ENCODE results near the gene TMEM238L.
"Not testable (repeated sequence)": the region's sequence is repeated elsewhere in the genome, so short reads cannot be mapped to it uniquely, and the experiment has no call there.

TMEM238L gene, protein sequence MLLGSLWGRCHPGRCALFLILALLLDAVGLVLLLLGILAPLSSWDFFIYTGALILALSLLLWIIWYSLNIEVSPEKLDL

DNA sequence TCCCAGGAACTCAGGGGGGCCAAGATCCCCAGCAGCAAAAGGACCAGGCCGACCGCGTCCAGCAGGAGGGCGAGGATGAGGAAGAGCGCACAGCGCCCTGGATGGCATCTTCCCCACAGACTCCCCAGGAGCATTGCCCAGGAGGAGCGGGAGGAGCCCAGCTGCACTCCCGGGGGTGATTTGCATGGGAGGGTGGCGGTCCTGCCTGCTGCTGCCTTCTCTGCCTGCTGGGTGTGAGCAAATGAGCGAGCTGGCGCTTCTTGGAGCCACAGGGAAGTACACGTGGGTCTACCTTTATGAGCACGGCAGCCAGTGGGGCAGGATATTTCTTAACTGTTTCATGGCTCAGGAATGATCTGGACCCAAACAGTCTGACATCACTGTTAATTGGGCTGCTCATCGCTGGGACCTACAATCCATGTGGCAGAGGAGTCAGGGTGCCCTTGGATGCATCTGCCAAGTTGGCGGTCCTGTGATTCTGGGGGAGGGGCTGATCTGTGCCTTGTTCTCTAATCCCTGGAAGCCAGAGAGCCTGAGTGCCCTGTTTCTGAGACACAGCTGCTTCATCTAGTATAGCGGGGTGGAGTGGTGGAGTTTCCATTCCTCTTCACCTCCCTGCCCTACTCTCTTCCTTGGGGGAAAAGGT is at the start of gene TMEM238L:
TSS of gene TMEM238L (minus strand) at position 270 of the 646 bp plus-strand sequence. CDS start at position 134, 136 bp downstream.
- FAIRE-seq = no peak

DNA sequence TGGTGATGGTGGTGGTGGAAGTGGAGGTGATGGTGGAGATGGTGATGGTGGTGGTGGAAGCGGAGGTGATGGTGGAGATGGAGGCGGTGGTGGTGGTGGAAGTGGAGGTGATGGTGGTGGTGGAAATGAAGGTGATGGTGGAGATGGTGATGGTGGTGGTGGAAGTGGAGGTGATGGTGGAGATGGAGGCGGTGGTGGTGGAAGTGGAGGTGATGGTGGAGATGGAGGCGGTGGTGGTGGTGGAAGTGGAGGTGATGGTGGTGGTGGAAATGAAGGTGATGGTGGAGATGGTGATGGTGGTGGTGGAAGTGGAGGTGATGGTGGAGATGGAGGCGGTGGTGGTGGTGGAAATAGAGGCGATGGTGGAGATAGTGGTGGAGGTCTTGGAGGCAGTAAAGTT is 42.7 kb upstream of the TMEM238L start:
- not testable (repeated sequence) for FAIRE-seq

DNA sequence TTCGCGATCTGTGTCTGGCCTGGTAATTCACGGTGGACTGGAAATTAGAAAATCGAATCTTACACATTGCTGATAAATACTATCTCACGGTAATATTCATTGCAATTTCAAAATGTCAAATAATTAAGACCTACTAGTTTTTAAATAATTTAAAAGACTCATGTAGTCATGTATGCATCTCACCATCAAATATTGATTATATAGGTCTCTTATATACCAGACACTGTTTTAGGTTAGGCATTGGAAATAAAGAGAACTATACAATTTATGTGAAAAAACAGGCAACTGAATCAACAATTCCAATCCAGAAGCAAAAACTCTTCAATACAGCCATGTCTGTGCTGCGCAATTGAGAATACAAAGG is 41.5 kb upstream of the TMEM238L start:
- no peak for FAIRE-seq

DNA sequence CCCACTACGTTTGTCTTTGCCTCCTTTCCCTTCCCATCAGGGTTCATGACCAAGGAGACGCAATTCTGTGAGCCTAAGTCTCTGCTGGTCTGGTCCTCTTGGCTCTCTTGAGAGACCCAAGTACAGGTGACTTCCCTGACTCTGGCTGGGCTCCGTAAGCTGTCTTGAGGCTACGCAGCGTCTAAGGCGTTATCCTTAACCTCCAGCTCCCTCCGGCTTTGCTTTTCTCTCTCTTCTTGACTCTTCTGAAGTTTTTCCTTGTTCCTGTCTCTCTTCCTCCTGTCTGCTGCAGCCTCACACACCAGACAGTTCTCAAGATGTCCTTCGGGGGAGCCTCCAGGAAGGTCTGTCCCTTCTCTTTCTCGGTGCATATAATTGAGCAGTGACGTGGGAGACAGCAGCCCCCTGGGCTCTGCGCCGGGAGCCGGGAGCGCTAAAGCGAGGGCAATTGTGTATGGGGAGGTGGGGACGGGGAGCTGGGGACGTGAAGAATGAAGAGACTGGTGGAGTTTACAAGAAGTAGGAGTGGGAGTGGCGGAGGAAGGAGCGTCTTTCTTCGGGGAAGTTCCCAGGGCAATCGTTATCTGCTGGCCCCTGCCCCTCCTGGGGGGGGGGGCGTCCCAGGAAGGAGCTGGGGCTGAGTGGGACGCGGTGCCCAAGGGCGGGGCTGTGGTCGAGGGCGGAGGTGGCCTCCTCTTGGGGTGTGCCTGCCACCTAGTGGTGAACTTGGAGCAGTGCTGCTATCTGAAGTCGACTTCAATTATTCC is 40.9 kb upstream of the TMEM238L start:
- FAIRE-seq = no peak

DNA sequence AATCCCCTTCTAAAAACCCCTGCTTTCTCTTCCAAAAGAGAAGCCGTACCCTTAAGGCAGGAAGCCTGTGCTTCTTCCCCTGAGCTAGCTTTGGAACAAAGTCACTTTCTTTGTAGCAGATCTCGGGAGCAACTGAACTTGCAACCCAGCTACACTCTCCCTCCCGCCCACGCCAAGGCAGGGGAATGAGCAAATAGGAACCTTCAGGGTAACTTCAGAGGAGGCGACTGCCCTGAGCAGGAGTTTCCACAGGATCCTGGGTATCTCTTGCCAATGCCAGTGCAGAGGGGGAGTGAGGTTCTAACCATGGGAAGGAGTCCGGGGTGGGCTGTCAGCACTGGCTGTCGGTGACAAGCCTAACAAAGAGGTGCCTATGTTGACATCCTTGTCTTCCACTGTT is 39.9 kb upstream of the TMEM238L start:
- no peak for FAIRE-seq

DNA sequence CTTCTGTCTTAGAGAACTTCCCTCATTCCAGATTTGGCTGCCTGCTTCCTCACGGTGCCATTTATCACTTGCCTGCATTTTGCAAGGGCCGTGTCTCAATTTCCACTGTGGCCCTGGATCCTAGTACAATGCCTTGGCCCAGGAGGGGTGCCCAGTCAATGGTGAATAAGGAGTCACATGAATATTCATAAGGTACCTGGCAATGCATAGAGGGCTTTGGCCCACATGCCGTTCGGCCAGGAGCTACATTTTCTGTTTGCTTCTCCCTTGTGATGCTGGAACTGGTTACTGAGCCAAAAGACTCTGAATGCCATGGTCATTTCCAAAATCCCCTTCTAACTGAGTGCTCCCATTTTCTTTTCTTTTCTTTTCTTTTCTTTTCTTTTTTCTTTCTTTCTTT is 38.8 kb upstream of the TMEM238L start:
- FAIRE-seq = no peak

DNA sequence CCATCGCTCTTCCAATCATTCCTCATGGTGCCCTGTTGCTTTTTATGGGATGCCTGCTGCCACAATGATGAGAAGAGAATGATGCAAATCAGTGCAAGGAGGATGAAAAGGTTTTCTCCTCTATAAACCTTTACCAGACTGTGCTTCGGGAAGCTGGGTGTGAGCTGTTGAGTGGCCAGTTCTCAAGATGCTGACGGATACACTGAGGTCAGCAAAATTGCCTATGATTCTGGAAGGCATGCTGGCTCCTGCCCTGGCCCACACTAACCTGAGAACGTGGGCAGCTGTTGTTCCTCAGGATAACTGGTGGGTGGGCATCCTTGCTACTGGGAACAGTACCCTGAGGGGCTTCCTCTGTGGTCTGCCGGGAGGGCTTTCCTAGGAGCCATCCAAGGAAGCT is 34.8 kb upstream of the TMEM238L start:
- no peak for FAIRE-seq

DNA sequence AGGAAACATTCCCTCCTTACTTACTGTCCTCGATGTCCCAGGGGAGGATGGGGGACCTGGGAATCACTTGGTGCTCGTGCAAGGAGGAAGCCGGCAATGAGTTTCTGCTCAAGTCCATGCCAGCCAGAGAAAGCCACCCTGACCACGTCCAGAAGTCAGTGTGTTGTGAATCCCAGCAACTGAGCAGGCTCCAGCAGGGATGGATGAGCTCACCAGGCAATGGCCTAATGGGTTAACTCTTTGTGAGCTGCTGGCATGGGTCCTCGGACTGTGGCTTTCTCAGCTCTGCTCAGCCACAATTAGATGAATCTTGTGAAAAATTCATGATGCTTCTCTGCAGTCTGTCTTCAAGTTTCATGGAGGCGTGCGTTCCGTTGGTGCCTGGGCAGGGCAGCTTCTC is 34.0 kb upstream of the TMEM238L start, which contains the start of gene PIRT:
TSS of gene PIRT (minus strand) at position 167 of the 400 bp plus-strand sequence. CDS start 12,442 bp downstream, outside the sequence.
- FAIRE-seq = no peak

DNA sequence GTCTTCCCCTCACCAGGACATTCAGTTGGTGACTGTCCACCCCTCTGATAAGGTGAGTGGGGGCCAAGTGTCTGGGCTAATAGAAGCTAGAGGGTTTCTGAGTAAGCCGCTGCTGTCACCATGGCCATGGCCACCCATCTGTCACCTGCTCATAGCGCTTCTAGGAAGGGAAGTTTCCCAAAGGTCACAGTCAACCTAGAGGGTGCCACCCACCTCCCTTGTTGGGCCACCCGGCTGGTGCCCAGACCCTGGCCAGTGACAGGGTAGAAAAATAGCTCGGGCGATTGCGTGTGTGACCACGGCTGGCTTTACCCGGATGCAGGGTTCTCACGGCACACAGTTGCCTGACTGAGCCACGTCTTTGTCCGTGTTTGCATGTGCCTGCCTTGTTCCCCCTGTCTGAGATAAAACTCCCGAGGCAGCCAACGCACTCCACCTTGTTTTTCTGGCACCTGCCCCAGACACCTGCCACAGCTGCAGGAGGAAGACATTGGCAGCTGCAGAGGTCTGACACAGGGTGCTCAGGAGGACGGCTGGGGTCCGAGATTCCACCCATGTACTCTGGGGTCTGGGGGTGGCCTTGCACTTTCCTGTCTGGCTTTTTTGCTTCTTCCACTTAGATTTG is 33.2 kb upstream of the TMEM238L start:
- FAIRE-seq = no peak

DNA sequence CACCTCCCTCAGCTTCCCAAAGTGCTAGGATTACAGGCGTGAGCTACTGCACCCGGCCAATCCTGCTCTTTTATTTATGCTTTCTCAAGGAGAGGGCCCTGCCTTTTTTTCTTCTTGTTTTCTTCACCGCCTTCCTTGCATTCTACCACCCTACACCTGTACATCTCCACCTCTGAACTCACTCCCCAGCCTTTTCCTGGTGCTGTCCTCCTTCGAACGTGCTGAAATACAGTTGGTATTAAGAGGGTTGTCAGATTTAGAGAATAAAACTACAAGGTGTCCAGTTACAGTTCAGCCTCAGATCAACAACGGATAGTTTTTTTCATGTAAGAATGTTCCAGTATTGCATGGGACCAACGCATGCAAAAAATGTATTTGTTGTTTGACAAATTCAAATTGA is 32.2 kb upstream of the TMEM238L start:
- FAIRE-seq = no peak

DNA sequence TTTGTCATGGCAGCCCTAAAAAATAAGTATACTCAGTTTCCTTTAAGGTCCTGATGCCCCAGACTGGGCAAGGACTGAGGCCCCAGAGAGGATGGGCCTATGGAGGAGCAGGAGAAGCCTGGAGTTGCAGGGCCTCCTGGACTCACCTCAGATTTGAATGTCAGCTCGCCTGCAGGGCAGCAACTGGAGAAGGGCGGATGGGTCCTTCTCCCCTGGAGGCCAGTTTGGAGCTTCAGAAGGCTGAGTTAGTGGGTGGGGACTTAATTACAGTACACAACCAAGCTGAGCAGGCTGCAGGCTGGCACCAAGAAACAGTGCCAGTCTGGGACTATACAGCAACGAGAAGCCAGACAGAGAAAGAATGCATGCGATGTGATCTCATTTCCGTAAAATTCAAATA is 27.8 kb upstream of the TMEM238L start:
- FAIRE-seq = no peak

DNA sequence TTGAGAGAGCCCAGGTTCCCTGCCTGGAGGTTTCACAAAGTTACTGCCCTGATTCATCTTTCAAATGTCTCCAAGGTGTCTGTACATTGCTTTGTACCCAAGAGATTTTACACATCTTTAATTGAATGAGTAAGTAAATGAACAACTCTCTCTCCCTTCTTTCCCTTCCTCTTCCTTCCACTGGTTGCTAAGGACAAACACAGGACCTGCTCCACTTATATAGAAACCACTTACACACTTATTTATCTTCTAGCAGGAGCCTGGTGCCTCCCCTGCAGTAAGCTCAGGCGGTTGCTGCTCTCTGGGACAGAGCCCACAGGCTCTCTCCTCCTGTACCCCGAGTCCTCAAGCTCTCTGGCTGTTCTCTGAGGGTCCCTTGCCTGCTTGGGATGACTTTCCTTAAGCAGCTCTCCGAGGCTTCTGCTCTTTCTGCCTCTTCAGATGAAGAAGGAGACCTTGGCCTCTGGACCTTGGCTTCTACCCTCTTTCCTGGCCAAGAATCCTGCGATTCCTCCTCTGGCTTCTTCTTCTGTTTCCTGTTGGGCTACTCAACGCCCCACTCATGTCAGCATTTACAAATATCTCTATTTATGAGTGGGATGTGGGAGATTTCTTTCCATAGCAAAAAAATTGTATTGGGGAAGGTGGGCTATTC is 24.1 kb upstream of the TMEM238L start:
- FAIRE-seq = no peak

DNA sequence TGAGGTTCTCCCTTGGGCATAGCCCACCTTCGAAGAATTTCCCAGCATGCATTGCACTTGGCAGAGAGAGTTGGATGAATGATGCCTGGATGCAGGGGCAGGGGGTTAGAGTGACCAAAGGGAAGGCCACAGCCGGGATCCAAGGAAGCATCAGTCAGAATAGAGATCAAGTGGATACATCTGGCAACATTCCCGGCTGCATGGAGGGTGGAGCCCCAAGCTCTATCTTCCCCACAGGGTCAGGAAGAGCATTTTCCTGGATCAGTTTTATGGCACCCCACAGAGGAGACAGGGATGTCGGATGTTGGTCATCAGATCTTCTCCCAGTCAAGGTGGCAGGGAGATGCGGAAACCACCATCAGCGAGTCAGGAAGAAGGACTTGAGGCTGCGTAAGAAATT is 21.0 kb upstream of the TMEM238L start:
- FAIRE-seq = no peak

DNA sequence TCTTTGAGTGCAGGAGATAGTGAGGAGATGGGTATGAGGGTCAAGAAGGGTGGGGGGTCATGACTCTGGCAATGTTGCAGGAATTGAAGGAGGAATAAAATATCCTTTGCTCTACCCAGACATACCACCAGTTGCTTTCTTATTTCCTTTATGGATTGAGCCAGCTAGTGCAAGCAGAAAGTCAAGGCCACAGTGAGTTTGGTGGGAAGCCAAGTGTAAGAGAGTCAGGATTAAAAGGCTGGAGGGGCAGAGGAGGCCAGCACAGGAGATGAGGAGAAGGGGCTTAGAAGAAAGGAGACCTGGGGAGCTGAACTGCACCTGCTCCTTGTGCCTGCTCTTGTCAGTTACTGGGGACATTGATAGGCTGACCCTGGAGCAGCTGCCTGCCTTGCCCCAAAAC is 17.9 kb upstream of the TMEM238L start:
- FAIRE-seq = no peak

DNA sequence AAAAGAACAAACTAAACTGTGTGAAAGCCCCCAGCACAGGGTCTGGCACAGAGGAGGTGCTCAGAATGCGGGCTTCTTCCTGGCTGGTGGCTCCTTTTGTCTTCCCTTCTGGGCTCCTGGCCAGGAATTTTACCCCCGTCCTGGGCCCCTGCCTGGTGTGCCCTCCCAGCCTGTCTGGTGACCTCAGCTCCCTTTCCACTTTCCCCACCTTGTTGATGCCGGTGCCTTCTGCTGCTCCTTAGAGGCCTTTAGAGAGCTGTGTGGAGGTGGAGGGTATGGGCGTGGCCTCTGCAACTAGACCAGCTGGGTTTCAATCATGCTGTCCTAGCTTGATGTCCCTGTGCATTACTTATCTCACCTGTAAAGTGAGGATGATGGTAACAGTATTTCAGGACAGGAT is 17.2 kb upstream of the TMEM238L start:
- no peak for FAIRE-seq

DNA sequence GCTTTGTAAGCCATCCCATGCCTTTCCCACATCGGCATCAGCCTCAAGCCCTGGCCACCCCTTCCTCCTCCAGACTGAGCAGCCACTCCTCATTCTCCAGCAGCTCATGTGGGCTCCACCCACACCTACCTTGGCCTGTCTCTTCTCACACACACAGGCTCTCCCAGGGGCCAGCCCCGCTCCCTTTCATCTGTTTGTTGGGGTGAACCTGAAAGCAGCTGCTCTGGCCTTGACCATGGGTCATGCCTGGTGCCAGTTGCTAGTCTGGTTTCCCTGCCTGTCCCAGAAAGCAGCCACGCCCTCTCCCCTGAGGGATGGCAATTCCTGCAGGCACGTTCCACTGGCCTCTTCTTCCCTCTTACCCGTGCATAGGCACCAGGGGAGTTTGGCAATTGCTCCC is 11.4 kb upstream of the TMEM238L start:
- FAIRE-seq = no peak

DNA sequence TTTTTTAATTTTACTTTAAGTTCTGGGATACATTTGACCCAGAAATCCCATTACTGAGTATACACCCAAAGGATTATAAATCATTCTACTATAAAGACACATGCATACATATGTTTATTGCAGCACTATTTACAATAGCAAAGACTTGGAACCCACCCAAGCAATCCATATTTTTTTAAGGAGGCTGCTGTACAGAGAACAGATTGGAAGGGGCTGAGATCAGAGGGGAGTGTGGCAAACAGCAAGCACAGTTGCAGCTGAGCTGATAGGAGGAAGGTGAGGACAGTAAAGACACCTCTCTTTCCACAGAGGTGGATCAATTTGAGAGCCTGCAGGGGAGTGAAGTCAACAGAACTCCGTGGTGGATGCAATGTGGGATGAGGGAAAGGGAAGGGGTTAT is 10.2 kb upstream of the TMEM238L start:
- no peak for FAIRE-seq

DNA sequence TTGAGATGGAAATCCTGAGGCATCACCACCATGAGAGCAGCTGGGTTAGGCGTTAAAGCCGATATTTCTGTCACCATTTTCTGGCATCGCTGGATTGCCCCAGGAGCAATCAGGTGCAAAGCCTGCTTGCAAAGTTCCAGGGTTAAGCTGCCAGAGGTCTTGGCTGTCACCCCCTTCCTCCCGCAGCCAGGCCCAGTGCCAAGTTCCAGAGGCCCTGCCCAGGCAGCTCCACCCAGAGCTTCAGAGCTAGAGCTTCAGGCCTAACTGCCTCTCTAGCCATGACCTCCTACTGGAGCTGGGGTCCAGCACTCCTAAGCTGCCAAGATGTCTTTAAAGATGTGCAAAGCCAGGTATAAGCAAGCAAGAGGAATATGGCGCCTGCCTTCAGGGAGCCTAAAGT is 8.8 kb upstream of the TMEM238L start:
- no peak for FAIRE-seq

DNA sequence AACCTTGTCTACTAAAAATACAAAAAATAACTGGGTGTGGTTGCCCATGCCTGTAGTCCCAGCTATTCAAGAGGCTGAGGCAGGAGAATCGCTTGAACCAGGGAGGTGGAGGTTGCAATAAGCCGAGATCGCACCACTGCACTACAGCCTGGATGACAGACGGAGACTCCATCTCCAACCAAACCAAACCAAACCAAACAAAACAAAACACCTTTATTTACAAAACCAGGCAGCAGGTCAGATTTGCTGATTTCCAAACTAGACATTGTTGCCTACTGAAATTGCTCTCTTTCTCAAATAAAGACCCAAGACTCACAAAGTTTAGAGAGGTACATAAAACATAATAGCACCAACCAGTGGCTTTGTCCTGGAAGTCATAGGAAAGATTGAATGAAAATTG is 5.7 kb upstream of the TMEM238L start:
- no peak for FAIRE-seq

DNA sequence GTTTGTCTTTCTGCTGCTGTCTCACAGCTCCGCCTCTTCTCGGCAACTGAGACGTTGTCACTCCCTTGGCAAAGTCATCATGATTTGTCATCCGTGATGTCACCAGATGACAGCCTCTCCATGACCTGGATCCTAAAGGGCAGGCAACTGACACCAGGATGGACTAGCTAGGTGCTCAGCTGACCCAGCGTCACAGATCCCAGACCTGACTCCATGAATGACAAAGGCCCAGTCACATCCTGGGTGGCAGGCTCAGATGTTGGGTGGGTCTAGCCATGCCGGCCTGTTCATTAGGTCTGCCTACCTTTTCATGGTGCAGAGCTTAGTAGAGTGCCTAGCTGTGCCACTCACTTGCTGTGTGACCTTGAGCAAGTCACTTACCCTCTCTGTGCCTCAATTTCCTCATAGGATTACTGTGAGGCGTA is 3.8 kb upstream of the TMEM238L start:
- FAIRE-seq = no peak

DNA sequence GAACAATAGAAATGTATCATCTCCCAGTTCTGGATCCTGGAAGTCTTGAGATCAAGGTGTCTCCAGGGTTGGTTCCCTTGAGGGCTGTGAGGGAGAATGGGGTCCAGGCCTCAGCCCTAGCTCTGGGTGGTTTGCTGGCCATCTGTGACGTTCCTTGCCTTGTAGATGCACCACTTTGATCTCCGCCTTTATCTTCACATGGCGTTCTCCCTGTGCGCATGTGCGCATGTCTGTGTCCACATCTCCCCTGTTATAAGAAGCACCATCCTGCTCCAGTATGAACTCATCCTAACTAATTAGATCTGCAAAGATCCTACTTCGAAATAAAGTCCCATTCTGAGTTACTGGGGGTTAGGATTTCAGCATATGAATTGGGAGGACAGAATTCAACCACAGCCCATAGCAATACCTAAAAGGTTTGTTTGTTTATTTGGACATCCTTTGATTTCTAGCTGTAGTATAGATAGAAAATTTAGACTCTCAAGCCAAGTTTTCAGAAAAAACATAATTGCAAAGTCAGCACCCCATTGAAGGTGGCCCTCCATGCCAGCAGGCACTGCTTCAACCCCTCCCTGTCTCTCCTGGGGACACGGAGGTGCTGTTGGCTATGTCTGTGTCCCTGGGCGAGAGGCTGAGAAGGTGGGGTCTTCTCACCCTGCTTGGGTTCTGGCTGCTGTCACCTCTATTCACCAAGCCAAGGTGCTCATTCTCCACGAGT is 2.8 kb upstream of the TMEM238L start:
- FAIRE-seq = no peak

DNA sequence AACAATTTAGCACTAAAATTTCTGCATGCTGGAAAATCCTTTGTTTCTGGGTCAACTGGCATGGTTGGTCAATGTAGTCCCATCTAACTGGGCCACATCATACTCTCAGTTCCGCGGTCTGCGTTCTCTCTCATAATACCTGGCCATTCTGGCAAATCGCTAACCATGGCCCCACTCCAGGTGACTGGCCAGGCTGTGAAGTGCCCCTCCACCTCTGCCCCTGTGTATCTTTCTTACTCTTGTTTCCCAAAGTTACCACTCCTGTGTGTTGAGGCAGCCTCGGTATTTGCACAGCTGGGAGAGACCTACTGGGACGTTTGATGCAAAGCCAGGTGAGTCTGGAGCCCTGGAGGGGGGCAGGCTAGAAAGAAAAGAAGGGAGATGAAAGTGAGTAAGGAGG is 2.0 kb upstream of the TMEM238L start:
- FAIRE-seq = no peak

DNA sequence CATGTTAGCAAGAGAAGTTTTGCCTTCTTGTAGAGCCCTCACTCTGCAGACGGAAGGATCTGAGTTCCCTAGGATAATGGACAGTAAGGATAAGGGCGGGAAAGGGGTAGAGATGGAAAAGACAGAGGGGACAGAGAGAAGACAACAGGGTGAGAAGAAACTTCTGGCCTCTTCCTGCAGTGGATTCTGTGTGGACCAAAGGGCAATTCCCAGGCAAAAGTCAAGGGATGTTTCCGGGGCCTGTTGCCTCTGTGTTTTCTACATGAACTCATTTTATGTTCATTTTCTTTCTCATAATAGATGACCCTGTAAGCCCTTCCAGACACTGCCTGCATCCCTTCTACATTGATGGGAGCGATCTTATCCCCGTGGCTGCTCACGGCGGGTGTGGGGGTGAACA is 647 bp upstream of the TMEM238L start:
- FAIRE-seq = no peak
